Ovary (tissue), 3 donors: ENCODE results near the gene GRAP2.

Experiments
- EP300 ChIP-seq: sonication (generic); formaldehyde crosslinking; IDR thresholded peaks from one replicate; pipeline ENCODE4 v1.6.1; 2017; ENCODE audit warnings: antibody characterized with exemption
- TF ChIP-seq, protein P1 (sequence below), 3 donors: fragments of 450-650 bp in 2 of 3; fragments of 200-600 bp in 1 of 3; IDR thresholded peaks; one replicate each; pipeline versions ENCODE4 v1.5.1 to v1.8.0; 2016 to 2022; ENCODE audit warnings: antibody characterized with exemption in 3 of 3, mild to moderate bottlenecking in 1 of 3
- donor health status: DM: no; HTN: no; CAD: no.

DNA sequence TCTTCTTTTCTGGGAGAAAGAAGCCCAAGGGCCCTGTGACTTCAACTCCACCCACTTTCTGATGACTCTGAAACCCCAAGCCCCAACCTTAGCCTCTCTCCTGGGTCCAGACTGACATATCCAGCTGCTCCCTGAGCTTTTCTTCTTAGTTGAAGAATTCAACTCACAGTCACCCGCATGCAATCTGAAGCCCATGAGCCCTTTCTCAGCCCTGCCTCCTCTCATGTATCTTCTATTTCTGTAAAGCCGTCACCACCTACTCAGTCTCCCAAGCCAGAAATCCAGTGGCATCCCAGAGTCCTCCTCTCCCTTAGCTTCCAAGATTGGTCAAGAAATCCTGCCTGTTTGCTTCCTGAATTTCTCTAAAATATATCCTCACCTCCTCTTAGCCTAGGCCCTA lies 52.2 kb downstream of the GRAP2 start:
- no peak for TF ChIP-seq EP300
- TF ChIP-seq, protein P1, sequence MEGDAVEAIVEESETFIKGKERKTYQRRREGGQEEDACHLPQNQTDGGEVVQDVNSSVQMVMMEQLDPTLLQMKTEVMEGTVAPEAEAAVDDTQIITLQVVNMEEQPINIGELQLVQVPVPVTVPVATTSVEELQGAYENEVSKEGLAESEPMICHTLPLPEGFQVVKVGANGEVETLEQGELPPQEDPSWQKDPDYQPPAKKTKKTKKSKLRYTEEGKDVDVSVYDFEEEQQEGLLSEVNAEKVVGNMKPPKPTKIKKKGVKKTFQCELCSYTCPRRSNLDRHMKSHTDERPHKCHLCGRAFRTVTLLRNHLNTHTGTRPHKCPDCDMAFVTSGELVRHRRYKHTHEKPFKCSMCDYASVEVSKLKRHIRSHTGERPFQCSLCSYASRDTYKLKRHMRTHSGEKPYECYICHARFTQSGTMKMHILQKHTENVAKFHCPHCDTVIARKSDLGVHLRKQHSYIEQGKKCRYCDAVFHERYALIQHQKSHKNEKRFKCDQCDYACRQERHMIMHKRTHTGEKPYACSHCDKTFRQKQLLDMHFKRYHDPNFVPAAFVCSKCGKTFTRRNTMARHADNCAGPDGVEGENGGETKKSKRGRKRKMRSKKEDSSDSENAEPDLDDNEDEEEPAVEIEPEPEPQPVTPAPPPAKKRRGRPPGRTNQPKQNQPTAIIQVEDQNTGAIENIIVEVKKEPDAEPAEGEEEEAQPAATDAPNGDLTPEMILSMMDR (IDR thresholded peaks at IDR 0.05): no peak
